ENCODE results near the gene CRISPLD2. TPM values are rescaled to one million over a fixed set of nuclear protein-coding genes. Genes with fewer than 3 reads are reported as not detected.
A peak's percentile ranks its signal among the peaks of the same experiment; 100 is the strongest.

The CRISPLD2 gene
- total and polyA plus RNA-seq, 9 of the 15 experiments (the other 6 are each of a cell fraction or from before 2014, with no cell fraction given), result 0.03 to 0.24 (median 0.04) TPM; not detected in 4

DNA sequence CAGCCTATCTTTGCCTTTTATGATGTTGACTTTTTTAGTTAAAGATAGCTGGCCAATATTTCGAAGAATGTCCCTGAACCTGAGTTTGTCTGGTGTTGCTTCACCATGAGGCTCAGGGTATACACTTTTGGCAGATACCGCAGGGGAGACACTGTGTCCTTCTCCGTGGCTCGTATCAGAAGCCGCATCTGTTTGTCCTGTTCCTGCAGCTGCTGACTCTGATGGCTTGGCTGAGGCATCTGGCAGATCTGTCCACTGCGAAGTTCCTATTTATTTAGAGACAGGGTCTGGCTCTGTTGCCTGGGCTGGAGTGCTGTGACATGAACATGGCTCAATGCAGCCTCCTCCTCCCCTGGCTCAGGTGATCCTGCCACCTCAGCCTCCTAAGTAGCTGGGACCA, 93.5 kb downstream of the CRISPLD2 start (continued):
- TF ChIP-seq HCFC1 (IDR thresholded peaks at IDR 0.05; ENCODE audit: low read depth, low read length) (no peak), NFATC3 (IDR thresholded peaks at IDR 0.05) (no peak), RHOXF2B (CRISPR knock-in tag; conservative IDR thresholded peaks at IDR 0.05) (no peak), CXXC5 (CRISPR knock-in tag; IDR thresholded peaks at IDR 0.05) (peak; percentile 71), TOE1 (IDR thresholded peaks at IDR 0.05; ENCODE audit: borderline replicate concordance) (no peak), TOE1 (CRISPR knock-in tag; IDR thresholded peaks at IDR 0.05; ENCODE audit: borderline replicate concordance, low read depth) (no peak), CUX1 (CRISPR knock-in tag; IDR thresholded peaks at IDR 0.05) (no peak), MEF2A (IDR thresholded peaks at IDR 0.05; ENCODE audit: control insufficient read depth, low read depth, low read length) (no peak), ZFP30 (CRISPR knock-in tag; IDR thresholded peaks at IDR 0.05; ENCODE audit: borderline replicate concordance) (no peak), SAFB (IDR thresholded peaks at IDR 0.05; ENCODE audit: borderline replicate concordance, low read depth, low read length) (no peak), IRF9 (tag; IDR thresholded peaks at IDR 0.05) (no peak), STAT5A (IDR thresholded peaks at IDR 0.05; ENCODE audit: borderline replicate concordance, low read length) (peak; percentile 42; the same call in 1 of the 2 replicates), MEIS2 (IDR thresholded peaks at IDR 0.05; ENCODE audit: partially characterized antibody) (peak; percentile 12), ZFP1 (CRISPR knock-in tag; IDR thresholded peaks at IDR 0.05) (no peak), ZNF197 (CRISPR knock-in tag; IDR thresholded peaks at IDR 0.05; ENCODE audit: low read depth) (no peak), ZNF695 (CRISPR knock-in tag; IDR thresholded peaks at IDR 0.05) (no peak), RAD51 (IDR thresholded peaks at IDR 0.05; ENCODE audit: borderline replicate concordance, low read depth) (no peak), SAFB2 (IDR thresholded peaks at IDR 0.05; ENCODE audit: borderline replicate concordance, low read depth, low read length, severe bottlenecking) (no peak)
- TF ChIP-seq, protein P1, sequence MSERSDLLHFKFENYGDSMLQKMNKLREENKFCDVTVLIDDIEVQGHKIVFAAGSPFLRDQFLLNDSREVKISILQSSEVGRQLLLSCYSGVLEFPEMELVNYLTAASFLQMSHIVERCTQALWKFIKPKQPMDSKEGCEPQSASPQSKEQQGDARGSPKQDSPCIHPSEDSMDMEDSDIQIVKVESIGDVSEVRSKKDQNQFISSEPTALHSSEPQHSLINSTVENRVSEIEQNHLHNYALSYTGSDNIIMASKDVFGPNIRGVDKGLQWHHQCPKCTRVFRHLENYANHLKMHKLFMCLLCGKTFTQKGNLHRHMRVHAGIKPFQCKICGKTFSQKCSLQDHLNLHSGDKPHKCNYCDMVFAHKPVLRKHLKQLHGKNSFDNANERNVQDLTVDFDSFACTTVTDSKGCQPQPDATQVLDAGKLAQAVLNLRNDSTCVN (CRISPR knock-in tag; IDR thresholded peaks at IDR 0.05), result no peak
- TF ChIP-seq, protein P2, sequence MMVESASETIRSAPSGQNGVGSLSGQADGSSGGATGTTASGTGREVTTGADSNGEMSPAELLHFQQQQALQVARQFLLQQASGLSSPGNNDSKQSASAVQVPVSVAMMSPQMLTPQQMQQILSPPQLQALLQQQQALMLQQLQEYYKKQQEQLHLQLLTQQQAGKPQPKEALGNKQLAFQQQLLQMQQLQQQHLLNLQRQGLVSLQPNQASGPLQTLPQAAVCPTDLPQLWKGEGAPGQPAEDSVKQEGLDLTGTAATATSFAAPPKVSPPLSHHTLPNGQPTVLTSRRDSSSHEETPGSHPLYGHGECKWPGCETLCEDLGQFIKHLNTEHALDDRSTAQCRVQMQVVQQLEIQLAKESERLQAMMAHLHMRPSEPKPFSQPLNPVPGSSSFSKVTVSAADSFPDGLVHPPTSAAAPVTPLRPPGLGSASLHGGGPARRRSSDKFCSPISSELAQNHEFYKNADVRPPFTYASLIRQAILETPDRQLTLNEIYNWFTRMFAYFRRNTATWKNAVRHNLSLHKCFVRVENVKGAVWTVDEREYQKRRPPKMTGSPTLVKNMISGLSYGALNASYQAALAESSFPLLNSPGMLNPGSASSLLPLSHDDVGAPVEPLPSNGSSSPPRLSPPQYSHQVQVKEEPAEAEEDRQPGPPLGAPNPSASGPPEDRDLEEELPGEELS (CRISPR knock-in tag; IDR thresholded peaks at IDR 0.05; ENCODE audit: borderline replicate concordance), result no peak
